ENCODE results near the gene FAM227B.
"Not testable (repeated sequence)": the region's sequence is repeated elsewhere in the genome, so short reads cannot be mapped to it uniquely, and the experiment has no call there.

DNA sequence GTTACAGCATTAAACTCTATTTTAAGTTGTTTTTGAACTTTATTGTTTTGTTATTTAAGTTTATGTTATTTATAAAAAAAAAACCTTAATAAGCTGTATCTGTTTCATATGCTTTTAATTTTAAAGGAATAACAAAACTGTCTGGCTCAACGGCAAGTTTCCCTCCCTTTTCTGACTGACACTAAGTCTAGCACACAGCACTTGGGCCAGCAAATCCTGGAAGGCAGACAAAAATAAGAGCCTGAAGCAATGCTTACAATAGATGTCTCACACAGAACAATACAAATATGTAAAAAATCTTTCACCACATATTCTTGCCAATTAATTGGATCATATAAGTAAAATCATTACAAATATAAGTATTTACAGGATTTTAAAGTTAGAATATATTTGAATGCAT lies 135.2 kb downstream of the FAM227B start:
- not testable (repeated sequence) for TF ChIP-seq TAF1 (IDR thresholded peaks at IDR 0.05; ENCODE audit: low read depth, low read length); SPI1 (IDR thresholded peaks at IDR 0.05; ENCODE audit: low read depth, low read length); POLR2A (IDR thresholded peaks at IDR 0.05; ENCODE audit: low read depth, low read length); PAX5 (IDR thresholded peaks at IDR 0.05; ENCODE audit: insufficient read depth, low read length, severe bottlenecking)

All from GM12891 (cell line).